HG03066 (cell line): ENCODE measurements around the gene CRELD1.
A peak's percentile ranks its signal among the peaks of the same experiment; 100 is the strongest.

Source experiments
- ATAC-seq: cut with Tn5 transposase; IDR thresholded peaks from one replicate; pipeline ENCODE4 v1.9.1; 2021; ENCODE audit warnings: low read depth; ENCODE audit not compliant: unreplicated experiment

Gene CRELD1

GRCh38 chr3:9903238-9903624 lies 30.4 kb upstream of the CRELD1 start:
- ATAC-seq, result no peak

DNA sequence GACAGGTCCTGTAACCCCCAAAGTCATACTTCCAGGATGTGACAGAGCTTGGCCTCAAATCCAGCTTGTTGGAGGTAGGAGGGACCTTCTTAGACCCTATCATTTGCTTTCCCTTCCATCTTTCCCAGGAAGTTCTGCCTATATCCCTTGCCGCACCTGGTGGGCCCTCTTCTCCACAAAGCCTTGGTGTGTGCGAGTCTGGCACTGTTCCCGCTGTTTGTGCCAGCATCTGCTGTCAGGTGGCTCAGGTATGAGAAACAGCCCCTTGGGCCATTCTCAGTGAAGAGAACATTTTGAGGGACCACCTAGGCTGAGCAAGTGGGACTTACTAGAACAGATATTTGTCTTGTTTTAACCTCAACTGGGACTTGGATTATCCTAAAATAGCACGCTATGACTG lies 29.7 kb upstream of the CRELD1 start:
- no peak for ATAC-seq

- ATAC-seq, result no peak
Measured at GRCh38 chr3:9906480-9906879, 27.2 kb upstream of the CRELD1 start.

GRCh38 chr3:9908286-9908685 lies 25.3 kb upstream of the CRELD1 start:
- ATAC-seq, result no peak

- ATAC-seq, result no peak
Measured at GRCh38 chr3:9909221-9910013, 24.2 kb upstream of the CRELD1 start.

DNA sequence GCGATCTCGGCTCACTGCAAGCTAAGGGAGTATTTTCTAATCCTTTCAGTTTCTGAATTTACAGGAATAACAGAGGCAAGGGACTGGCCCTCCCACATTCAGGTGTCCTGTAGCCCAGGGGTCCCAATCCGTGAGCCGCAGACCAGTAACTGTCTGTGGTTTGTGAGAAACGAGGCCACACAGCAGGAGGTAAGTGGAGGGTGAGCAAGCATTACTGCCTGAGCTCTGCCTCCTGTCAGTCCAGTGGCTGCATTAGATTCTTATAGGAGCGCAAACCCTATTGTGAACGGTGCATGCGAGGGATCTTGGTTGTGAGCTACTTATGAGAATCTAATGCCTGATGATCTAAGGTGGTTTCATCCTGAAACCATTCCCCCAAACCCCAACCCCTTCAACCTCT lies 21.8 kb upstream of the CRELD1 start:
- ATAC-seq, result no peak

- ATAC-seq, result no peak
Measured at GRCh38 chr3:9912294-9912935, 21.2 kb upstream of the CRELD1 start.

DNA sequence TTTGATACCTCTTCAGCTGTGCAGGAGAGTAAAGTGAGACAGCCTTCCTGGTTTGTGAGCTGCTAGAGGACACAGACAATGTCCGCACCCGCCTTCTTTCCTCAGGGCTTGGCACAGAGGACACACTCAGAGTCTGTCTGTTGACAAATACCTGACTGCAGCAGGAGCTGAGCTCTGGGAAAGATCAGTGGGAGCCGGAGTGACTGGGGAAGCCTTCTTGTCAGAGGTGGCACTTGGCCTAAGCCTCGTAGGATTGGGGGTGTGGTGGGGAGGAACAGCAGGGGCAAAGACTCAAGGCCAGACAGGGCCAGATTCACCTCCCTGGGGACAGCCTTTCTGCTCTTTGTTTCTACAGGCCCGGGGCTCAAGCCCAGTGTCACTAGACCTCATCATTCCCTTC lies 20.0 kb upstream of the CRELD1 start:
- no peak for ATAC-seq

- no peak for ATAC-seq
Measured at GRCh38 chr3:9914011-9914410, 19.6 kb upstream of the CRELD1 start.

- peak; percentile 41 for ATAC-seq
Measured at GRCh38 chr3:9914559-9915253, 18.9 kb upstream of the CRELD1 start.

DNA sequence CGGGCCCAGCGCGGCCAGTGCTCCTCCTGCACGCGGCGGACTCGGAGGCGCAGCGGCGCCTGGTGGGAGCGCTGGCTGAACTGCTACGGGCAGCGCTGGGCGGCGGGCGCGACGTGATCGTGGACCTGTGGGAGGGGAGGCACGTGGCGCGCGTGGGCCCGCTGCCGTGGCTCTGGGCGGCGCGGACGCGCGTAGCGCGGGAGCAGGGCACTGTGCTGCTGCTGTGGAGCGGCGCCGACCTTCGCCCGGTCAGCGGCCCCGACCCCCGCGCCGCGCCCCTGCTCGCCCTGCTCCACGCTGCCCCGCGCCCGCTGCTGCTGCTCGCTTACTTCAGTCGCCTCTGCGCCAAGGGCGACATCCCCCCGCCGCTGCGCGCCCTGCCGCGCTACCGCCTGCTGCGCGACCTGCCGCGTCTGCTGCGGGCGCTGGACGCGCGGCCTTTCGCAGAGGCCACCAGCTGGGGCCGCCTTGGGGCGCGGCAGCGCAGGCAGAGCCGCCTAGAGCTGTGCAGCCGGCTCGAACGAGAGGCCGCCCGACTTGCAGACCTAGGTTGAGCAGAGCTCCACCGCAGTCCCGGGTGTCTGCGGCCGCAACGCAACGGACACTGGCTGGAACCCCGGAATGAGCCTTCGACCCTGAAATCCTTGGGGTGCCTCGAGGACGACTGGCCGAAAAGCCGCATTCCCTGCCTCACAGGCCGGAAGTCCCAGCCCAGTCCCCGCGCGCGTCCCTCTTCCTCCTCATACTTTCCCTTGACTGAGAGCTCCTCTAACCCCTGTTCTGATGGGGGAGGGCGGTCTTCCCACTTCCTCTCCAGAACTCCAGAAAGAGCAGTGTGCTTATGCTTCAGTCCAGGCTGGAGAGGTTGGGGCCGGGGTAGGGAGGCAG lies 18.1 kb upstream of the CRELD1 start:
- ATAC-seq, result peak; percentile 37

GRCh38 chr3:9916346-9916733 lies 17.3 kb upstream of the CRELD1 start:
- no peak for ATAC-seq

GRCh38 chr3:9916734-9917680 lies 16.6 kb upstream of the CRELD1 start, which contains the start of gene IL17RC:
TSS of gene IL17RC (plus strand) at chr3:9917098. CDS start at chr3:9917316, 218 bp downstream.
- ATAC-seq, result no peak

- no peak for ATAC-seq
Measured at GRCh38 chr3:9917820-9918219, 15.8 kb upstream of the CRELD1 start.

DNA sequence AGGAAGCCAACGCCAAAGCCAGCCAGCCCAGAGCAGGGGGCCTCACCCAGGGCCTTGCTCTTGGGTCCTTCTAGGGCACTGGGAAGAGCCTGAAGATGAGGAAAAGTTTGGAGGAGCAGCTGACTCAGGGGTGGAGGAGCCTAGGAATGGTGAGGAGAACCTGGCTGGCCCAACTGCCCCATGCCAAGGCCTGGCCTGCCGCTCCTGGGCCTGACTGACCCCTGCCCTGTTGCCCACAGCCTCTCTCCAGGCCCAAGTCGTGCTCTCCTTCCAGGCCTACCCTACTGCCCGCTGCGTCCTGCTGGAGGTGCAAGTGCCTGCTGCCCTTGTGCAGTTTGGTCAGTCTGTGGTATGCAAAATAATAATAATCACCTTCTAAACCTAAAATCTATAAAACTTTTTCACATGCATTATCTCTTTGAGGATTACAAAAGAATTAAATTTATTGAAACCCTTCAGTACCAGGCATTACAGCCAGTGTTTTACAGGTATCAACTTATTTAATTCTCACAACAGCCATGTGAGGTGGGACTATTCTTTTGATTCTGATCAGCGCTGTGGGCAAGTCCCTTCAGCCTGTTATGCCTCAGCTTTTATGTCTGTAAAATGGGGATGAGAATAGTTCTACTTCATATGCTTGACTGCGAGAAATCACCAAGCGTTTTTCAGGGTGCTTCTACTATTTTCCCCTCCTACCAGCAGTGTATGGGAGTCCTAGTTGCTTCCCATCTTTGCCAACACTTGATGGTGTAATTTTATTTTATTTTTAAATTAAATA lies 15.2 kb upstream of the CRELD1 start:
- ATAC-seq, result no peak

GRCh38 chr3:9928158-9928557 lies 5.5 kb upstream of the CRELD1 start:
- ATAC-seq, result no peak

DNA sequence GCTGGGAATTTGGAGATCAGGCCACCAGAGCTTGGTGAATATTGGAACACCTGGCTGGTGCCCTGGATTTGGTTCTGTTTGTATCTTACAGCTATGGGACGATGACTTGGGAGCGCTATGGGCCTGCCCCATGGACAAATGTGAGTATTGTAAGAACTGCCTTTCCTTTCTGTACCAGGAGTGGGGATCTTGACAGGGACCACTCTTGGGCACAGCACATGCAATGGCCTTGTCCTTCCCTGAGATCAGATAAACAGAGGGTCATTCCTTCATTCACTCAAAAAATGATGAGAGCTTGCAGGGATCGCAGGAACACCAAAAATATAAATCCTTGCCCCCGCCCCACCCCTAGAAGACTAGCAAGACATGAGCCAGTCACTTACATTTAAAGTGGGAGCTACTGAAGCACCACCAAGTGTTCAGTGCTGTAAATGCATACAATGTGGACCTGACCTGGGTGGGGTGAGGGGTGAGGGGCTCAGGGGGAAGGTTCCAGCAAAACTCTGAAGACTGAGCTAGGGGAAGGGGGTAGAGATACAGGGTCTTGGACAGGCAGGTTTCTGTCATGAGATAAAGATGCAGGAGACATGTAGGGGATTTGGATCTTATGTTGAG lies 2.7 kb upstream of the CRELD1 start:
- ATAC-seq, result no peak

- ATAC-seq, result no peak
Measured at GRCh38 chr3:9932535-9932842, 1.1 kb upstream of the CRELD1 start.
